SK-N-MC (cell line): ENCODE data around the gene ULBP3.

Source experiments
- EZH2 ChIP-seq: fragments of 200-600 bp; sonication (generic); IDR thresholded peaks from one replicate; pipeline ENCODE4 v1.6.1; 2017; ENCODE audit warnings: antibody characterized with exemption
- FOXP2 ChIP-seq: optimal IDR thresholded peaks from 2 replicates; pipeline ENCODE3; 2011; ENCODE audit warnings: mild to moderate bottlenecking, moderate library complexity; ENCODE audit not compliant: insufficient read depth; ENCODE audit errors: extremely low read length, control extremely low read depth
- POLR2AphosphoS5 ChIP-seq: IDR thresholded peaks from 2 replicates; pipeline ENCODE4 v1.6.1; 2012; ENCODE audit warnings: mild to moderate bottlenecking, low read depth, low read length, borderline replicate concordance

GRCh38 chr6:150068151-150068550 is 770 bp downstream of the ULBP3 start:
- TF ChIP-seq EZH2 = no peak
- no peak for TF ChIP-seq POLR2AphosphoS5
- TF ChIP-seq FOXP2 = no peak
